ENCODE measurements around the gene NDE1. TPM values are rescaled to one million over a fixed set of nuclear protein-coding genes. Genes with fewer than 3 reads are reported as not detected.

Gene NDE1
- total RNA-seq, 2 donors from 2014 or later, result 34.3 to 39.3 TPM

DNA sequence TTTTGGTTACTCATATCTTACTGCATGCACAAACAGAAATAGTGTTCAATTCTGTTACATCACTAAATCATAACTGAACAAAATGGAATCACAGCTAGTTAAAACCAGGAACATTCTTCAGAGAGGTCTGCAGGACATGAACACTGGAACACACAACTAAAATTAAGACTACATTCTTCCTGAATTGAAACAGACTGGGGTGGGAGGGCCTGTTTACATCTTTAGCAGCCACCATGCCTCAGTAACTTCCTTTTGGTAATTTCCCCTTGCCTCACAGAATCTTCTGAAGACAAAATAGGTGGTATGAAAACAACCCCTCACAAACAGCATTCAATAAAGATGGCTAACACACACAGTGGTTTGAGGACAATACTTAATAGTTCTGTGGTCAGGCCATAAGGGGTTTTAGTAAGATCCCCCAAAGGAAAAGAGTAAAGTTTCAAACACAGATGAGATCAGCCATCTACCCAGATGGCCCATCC, 13.6 kb upstream of the NDE1 start:
- no peak for DNase-seq (ENCODE audit: low spot score)
- no peak overlapping the region for H3K4me3 ChIP-seq
- H3K27me3 ChIP-seq (replicated peaks; ENCODE audit: insufficient read depth), result no peaks in the 10 kb centered on the region
- TF ChIP-seq, protein P1, sequence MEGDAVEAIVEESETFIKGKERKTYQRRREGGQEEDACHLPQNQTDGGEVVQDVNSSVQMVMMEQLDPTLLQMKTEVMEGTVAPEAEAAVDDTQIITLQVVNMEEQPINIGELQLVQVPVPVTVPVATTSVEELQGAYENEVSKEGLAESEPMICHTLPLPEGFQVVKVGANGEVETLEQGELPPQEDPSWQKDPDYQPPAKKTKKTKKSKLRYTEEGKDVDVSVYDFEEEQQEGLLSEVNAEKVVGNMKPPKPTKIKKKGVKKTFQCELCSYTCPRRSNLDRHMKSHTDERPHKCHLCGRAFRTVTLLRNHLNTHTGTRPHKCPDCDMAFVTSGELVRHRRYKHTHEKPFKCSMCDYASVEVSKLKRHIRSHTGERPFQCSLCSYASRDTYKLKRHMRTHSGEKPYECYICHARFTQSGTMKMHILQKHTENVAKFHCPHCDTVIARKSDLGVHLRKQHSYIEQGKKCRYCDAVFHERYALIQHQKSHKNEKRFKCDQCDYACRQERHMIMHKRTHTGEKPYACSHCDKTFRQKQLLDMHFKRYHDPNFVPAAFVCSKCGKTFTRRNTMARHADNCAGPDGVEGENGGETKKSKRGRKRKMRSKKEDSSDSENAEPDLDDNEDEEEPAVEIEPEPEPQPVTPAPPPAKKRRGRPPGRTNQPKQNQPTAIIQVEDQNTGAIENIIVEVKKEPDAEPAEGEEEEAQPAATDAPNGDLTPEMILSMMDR (IDR thresholded peaks at IDR 0.05), result no peak
- TF ChIP-seq POLR2A (IDR thresholded peaks at IDR 0.05) (no peak), POLR2AphosphoS5 (IDR thresholded peaks at IDR 0.05) (no peak)
- H3K9me3 ChIP-seq, result no peaks in the 10 kb centered on the region
- peaks cover 10 to 22% of the 10 kb centered on the region in 2 donors for H3K36me3 ChIP-seq
- H3K4me1 ChIP-seq (replicated peaks), result no peaks in the 10 kb centered on the region
- intact Hi-C loops (cut with DNase I), result no loop called here
- H3K27ac ChIP-seq, result no peak overlapping the region

- WGBS, result 85% methylated on average over 11 of the region's 11 CpGs
- no peak for DNase-seq (ENCODE audit: low spot score)
- Histone ChIP-seq H3K27ac (no peak overlapping the region), H3K4me3 (no peak overlapping the region), H3K9me3 (no peaks in the 10 kb centered on the region), H3K27me3 (replicated peaks; ENCODE audit: insufficient read depth) (no peaks in the 10 kb centered on the region), H3K4me1 (replicated peaks) (peaks cover 6% of the 10 kb centered on the region), H3K36me3 (peaks cover 10 to 17% of the 10 kb centered on the region in 2 donors)
- intact Hi-C loops (cut with DNase I), result no loop called here
- TF ChIP-seq POLR2A (IDR thresholded peaks at IDR 0.05) (no peak), POLR2AphosphoS5 (IDR thresholded peaks at IDR 0.05) (no peak)
- TF ChIP-seq, protein P1 (IDR thresholded peaks at IDR 0.05), result no peak
Measured at GRCh38 chr16:15639061-15639568, 10.9 kb upstream of the NDE1 start.

- no peak for DNase-seq (ENCODE audit: low spot score)
- Histone ChIP-seq H3K9me3 (no peaks in the 10 kb centered on the region), H3K27ac (peak overlapping the region in 1 of 2 donors; percentile 99), H3K4me3 (no peak overlapping the region), H3K27me3 (replicated peaks; ENCODE audit: insufficient read depth) (no peaks in the 10 kb centered on the region), H3K36me3 (peaks cover under 1 to 10% of the 10 kb centered on the region in 2 donors), H3K4me1 (replicated peaks) (peaks cover 6% of the 10 kb centered on the region)
- 56% methylated on average over 4 of the region's 4 CpGs for WGBS
- TF ChIP-seq, protein P1 (IDR thresholded peaks at IDR 0.05), result no peak
- TF ChIP-seq POLR2AphosphoS5 (IDR thresholded peaks at IDR 0.05), result no peak
- no peak for TF ChIP-seq POLR2A (IDR thresholded peaks at IDR 0.05)
- intact Hi-C loops (cut with DNase I), result no loop called here
Measured at GRCh38 chr16:15640966-15641365, 9.1 kb upstream of the NDE1 start.

- Histone ChIP-seq H3K36me3 (peaks cover 0 to 5% of the 10 kb centered on the region in 2 donors), H3K27me3 (replicated peaks; ENCODE audit: insufficient read depth) (no peaks in the 10 kb centered on the region), H3K4me3 (peak overlapping the region; percentile 89 to 94), H3K4me1 (replicated peaks) (peaks cover 6% of the 10 kb centered on the region), H3K9me3 (no peaks in the 10 kb centered on the region), H3K27ac (peak overlapping the region; percentile 99)
- no peak for DNase-seq (ENCODE audit: low spot score)
- intact Hi-C loops (cut with DNase I), result no loop called here
- 13% methylated on average over 15 of the region's 15 CpGs for WGBS
- TF ChIP-seq POLR2AphosphoS5 (IDR thresholded peaks at IDR 0.05), result no peak
- no peak for TF ChIP-seq POLR2A (IDR thresholded peaks at IDR 0.05)
- TF ChIP-seq, protein P1 (IDR thresholded peaks at IDR 0.05), result no peak
Measured at GRCh38 chr16:15641753-15642556, 8.1 kb upstream of the NDE1 start.

Measured in prostate gland (tissue), 2 donors.